ENCODE measurements around the gene RNF14. TPM values are rescaled to one million over a fixed set of nuclear protein-coding genes. Genes with fewer than 3 reads are reported as not detected.

RNF14 gene
- total RNA-seq, 1 experiment from 2014 or later, result 20.1 TPM

DNA sequence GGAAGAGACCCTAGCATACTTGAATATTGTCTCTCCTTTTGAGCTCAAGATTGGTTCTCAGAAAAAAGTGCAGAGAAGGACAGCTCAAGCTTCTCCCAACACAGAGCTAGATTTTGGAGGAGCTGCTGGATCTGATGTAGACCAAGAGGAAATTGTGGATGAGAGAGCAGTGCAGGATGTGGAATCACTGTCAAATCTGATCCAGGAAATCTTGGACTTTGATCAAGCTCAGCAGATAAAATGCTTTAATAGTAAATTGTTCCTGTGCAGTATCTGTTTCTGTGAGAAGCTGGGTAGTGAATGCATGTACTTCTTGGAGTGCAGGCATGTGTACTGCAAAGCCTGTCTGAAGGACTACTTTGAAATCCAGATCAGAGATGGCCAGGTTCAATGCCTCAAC is 9.5 kb downstream of the RNF14 start:
- Histone ChIP-seq H3K56ac (ENCODE audit: insufficient read length, low read depth, low read length) (no peak overlapping the region), H3K4ac (ENCODE audit: low read depth, low read length) (no peak overlapping the region), H3K9me3 (ENCODE audit: control insufficient read depth, low read depth, low read length) (no peaks in the 10 kb centered on the region), H3K27ac (ENCODE audit: insufficient read length, low read depth, low read length) (no peak overlapping the region), H3K79me2 (ENCODE audit: insufficient read depth, low read length) (no peaks in the 10 kb centered on the region), H4K91ac (ENCODE audit: insufficient read length, low read depth, low read length) (no peak overlapping the region), H3K4me2 (ENCODE audit: insufficient read depth, insufficient read length, low read length) (no peak overlapping the region), H3K23ac (ENCODE audit: insufficient read length, low read depth, low read length) (no peak overlapping the region), H4K8ac (replicated peaks; ENCODE audit: insufficient read length, low read depth, low read length) (no peak overlapping the region), H2BK5ac (ENCODE audit: insufficient read length, low read length) (no peak overlapping the region), H2BK20ac (ENCODE audit: low read depth, low read length, poor library complexity, severe bottlenecking) (no peak overlapping the region), H3K9ac (ENCODE audit: extremely low read depth, insufficient read length, low read length) (no peak overlapping the region), H3K18ac (ENCODE audit: insufficient read length, low read depth, low read length) (no peak overlapping the region), H2BK15ac (ENCODE audit: low read depth, low read length) (no peak overlapping the region), H4K20me1 (ENCODE audit: control insufficient read depth, insufficient read depth, insufficient read length) (no peaks in the 10 kb centered on the region), H2BK12ac (ENCODE audit: insufficient read length, low read depth, low read length) (no peak overlapping the region), H2BK120ac (ENCODE audit: low read depth, low read length, poor library complexity, severe bottlenecking) (no peak overlapping the region), H3K14ac (ENCODE audit: insufficient read depth, low read length) (no peak overlapping the region), H3K27me3 (ENCODE audit: insufficient read depth, low read length) (no peaks in the 10 kb centered on the region), H3K79me1 (ENCODE audit: insufficient read depth, low read depth, low read length, poor library complexity, severe bottlenecking) (no peaks in the 10 kb centered on the region), H2AFZ (ENCODE audit: low read length) (no peak overlapping the region), H3T11ph (ENCODE audit: low read length) (no peak overlapping the region), H2AK5ac (ENCODE audit: insufficient read length, low read length) (no peak overlapping the region), H4K5ac (ENCODE audit: insufficient read length, low read depth, low read length) (no peak overlapping the region), H3K4me1 (ENCODE audit: insufficient read depth, low read length) (no peaks in the 10 kb centered on the region), H3K23me2 (ENCODE audit: insufficient read length, low read depth, low read length, poor library complexity, severe bottlenecking) (no peaks in the 10 kb centered on the region)
- Mint-ChIP-seq H3K4me1 (no peaks in the 10 kb centered on the region), H3K27me3 (ENCODE audit: low read depth) (no peaks in the 10 kb centered on the region), H3K36me3 (ENCODE audit: insufficient read depth in 1 of 3, low read depth in 3 of 3) (peaks cover 8 to 53% (median 46%) of the 10 kb centered on the region in 3 experiments; a peak in 6 of 7 replicates), H3K4me3 (no peak overlapping the region), H3K27ac (no peak overlapping the region), H3K9me3 (no peaks in the 10 kb centered on the region)
- no peak for DNase-seq
- TF ChIP-seq, protein P1, sequence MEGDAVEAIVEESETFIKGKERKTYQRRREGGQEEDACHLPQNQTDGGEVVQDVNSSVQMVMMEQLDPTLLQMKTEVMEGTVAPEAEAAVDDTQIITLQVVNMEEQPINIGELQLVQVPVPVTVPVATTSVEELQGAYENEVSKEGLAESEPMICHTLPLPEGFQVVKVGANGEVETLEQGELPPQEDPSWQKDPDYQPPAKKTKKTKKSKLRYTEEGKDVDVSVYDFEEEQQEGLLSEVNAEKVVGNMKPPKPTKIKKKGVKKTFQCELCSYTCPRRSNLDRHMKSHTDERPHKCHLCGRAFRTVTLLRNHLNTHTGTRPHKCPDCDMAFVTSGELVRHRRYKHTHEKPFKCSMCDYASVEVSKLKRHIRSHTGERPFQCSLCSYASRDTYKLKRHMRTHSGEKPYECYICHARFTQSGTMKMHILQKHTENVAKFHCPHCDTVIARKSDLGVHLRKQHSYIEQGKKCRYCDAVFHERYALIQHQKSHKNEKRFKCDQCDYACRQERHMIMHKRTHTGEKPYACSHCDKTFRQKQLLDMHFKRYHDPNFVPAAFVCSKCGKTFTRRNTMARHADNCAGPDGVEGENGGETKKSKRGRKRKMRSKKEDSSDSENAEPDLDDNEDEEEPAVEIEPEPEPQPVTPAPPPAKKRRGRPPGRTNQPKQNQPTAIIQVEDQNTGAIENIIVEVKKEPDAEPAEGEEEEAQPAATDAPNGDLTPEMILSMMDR (conservative IDR thresholded peaks at IDR 0.05), result no peak
